Activated naive CD4-positive, alpha-beta T cell treated with anti-CD3 and anti-CD28 coated beads, Interleukin-2, amount 10 ng/mL, durations not matched to agents 7 days and 5 days (primary cell): ENCODE measurements around the gene MRPL36.
"Not testable (repeated sequence)": the region's sequence is repeated elsewhere in the genome, so short reads cannot be mapped to it uniquely, and the experiment has no call there.

Experiments used
- CTCF ChIA-PET: fragments of 350-600 bp; sonication (Branson Sonifier 250); formaldehyde crosslinking; loops from one replicate; lab custom pipeline; 2021; ENCODE audit warnings: antibody characterized with exemption; lab: Charles Lee
- DNase-seq: peaks from one replicate; pipeline ENCODE4 v3.0.0-alpha.2; 2020
- H3K27ac Mint-ChIP-seq: one replicate; pipeline ENCODE4 v1.8.0; 2021; ENCODE audit warnings: mild to moderate bottlenecking, moderate library complexity, mixed read lengths
- H3K27me3 Mint-ChIP-seq: one replicate; pipeline ENCODE4 v1.8.0; 2021; ENCODE audit warnings: mild to moderate bottlenecking, mixed read lengths
- H3K36me3 Mint-ChIP-seq: one replicate; pipeline ENCODE4 v1.8.0; 2021; ENCODE audit warnings: mixed read lengths
- H3K4me1 Mint-ChIP-seq: one replicate; pipeline ENCODE4 v1.8.0; 2021; ENCODE audit warnings: mixed read lengths
- H3K4me3 Mint-ChIP-seq: one replicate; pipeline ENCODE4 v1.8.0; 2021; ENCODE audit warnings: mild to moderate bottlenecking, moderate library complexity, mixed read lengths
- H3K9me3 Mint-ChIP-seq: one replicate; pipeline ENCODE4 v1.8.0; 2021; ENCODE audit warnings: mixed read lengths

Gene MRPL36

GRCh38 chr5:1824903-1825841 lies 25.5 kb upstream of the MRPL36 start:
- CTCF ChIA-PET = no interaction called here
- H3K27ac Mint-ChIP-seq = no peak overlapping the region
- no peak overlapping the region for H3K4me3 Mint-ChIP-seq
- no peaks in the 10 kb centered on the region for H3K4me1 Mint-ChIP-seq
- no peaks in the 10 kb centered on the region for H3K9me3 Mint-ChIP-seq
- no peaks in the 10 kb centered on the region for H3K27me3 Mint-ChIP-seq
- DNase-seq = no peak
- peaks cover 9% of the 10 kb centered on the region for H3K36me3 Mint-ChIP-seq

DNA sequence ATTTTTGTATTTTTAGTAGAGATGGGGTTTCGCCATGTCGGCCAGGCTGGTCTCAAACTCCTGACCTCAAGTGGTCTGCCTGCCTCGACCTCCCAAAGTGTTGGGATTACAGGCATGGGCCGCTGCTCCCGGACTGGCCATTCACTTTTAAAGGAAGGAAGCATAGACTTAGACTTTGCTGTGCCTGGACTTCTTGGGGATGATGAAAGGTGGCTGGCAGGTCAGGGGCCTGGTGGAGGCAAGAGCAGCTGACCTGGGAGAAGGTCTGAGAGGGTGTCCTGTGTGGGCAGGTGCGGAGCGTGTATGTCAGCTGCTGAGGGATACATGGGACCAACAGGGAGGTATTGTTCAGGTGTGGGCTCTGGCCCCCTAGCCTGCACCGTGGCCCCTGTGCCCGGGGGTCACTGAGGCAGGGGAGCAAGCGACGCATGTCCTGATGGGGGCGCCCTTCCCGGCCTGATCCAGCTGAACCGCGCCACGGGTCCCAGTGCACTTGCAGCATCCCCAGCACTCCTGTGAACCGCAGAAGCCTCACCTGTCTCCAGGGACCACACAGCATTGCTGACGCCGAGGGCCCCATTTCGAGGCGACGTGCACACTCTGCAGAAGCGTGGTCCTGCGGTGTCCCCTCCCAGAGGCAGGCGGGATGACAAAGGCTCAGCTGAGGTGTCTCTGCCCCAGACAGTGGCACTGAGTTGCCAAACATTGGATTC lies 24.6 kb upstream of the MRPL36 start:
- Mint-ChIP-seq H3K4me3 (no peak overlapping the region), H3K9me3 (no peaks in the 10 kb centered on the region), H3K36me3 (peaks cover 12% of the 10 kb centered on the region), H3K27ac (no peak overlapping the region), H3K27me3 (no peaks in the 10 kb centered on the region), H3K4me1 (no peaks in the 10 kb centered on the region)
- CTCF ChIA-PET = no interaction called here
- DNase-seq = no peak

- CTCF ChIA-PET = no interaction called here
Observed at GRCh38 chr5:1823381-1824034, 23.9 kb upstream of the MRPL36 start.

GRCh38 chr5:1821862-1822261 lies 22.2 kb upstream of the MRPL36 start:
- Mint-ChIP-seq H3K27me3 (no peaks in the 10 kb centered on the region), H3K27ac (no peak overlapping the region), H3K4me1 (no peaks in the 10 kb centered on the region), H3K9me3 (no peaks in the 10 kb centered on the region), H3K36me3 (peaks cover 25% of the 10 kb centered on the region), H3K4me3 (no peak overlapping the region)
- no peak for DNase-seq
- CTCF ChIA-PET = no interaction called here

More at GRCh38 chr5:1823381-1824034, 23.9 kb upstream of the MRPL36 start:
- Mint-ChIP-seq H3K27me3 (no peaks in the 10 kb centered on the region), H3K9me3 (no peaks in the 10 kb centered on the region), H3K27ac (peak overlapping the region; percentile 24), H3K4me3 (no peak overlapping the region), H3K4me1 (no peaks in the 10 kb centered on the region), H3K36me3 (peaks cover 12% of the 10 kb centered on the region)
- DNase-seq = no peak

GRCh38 chr5:1820926-1821325 lies 21.3 kb upstream of the MRPL36 start:
- Mint-ChIP-seq H3K27ac (no peak overlapping the region), H3K27me3 (no peaks in the 10 kb centered on the region), H3K4me3 (no peak overlapping the region), H3K4me1 (no peaks in the 10 kb centered on the region), H3K36me3 (peaks cover 29% of the 10 kb centered on the region), H3K9me3 (no peaks in the 10 kb centered on the region)
- DNase-seq = no peak
- CTCF ChIA-PET = interaction anchor here (0.9 kb wide), 1 partner anchor 22 kb away, joined by 3 read pairs; no protein-coding TSS in a partner anchor

- peaks cover 32% of the 10 kb centered on the region for H3K36me3 Mint-ChIP-seq
Observed at GRCh38 chr5:1820381-1820780, 20.7 kb upstream of the MRPL36 start.

DNA sequence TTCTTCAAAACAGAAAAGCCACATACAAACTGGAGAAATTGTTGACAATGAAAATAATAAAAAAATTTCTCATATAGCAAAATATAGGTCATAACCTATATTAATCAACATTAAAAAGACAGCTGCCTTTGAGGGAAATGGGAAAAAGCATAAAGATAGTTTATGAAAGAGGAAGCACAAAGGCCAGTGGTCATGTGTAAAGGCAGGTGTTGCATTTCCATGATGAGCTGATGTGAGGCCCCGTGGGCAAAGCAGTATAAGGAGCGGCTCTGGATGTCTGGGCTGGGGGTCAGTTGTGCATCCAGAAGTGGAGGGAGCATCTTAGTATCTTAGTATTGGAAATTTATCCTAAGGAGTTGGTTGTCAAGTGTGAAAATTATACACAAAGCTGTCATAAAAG lies 19.8 kb upstream of the MRPL36 start:
- Mint-ChIP-seq H3K27me3 (no peaks in the 10 kb centered on the region), H3K9me3 (no peaks in the 10 kb centered on the region), H3K36me3 (peaks cover 38% of the 10 kb centered on the region), H3K4me3 (no peak overlapping the region), H3K4me1 (no peaks in the 10 kb centered on the region), H3K27ac (no peak overlapping the region)
- CTCF ChIA-PET = no interaction called here
- no peak for DNase-seq

More at GRCh38 chr5:1820381-1820780, 20.7 kb upstream of the MRPL36 start:
- CTCF ChIA-PET = interaction anchor here (0.9 kb wide), 1 partner anchor 21 kb away, joined by 3 read pairs; no protein-coding TSS in a partner anchor
- no peak overlapping the region for H3K4me3 Mint-ChIP-seq
- no peaks in the 10 kb centered on the region for H3K27me3 Mint-ChIP-seq
- no peak overlapping the region for H3K27ac Mint-ChIP-seq
- DNase-seq = no peak
- no peaks in the 10 kb centered on the region for H3K4me1 Mint-ChIP-seq
- no peaks in the 10 kb centered on the region for H3K9me3 Mint-ChIP-seq

GRCh38 chr5:1818784-1819183 lies 19.1 kb upstream of the MRPL36 start:
- Mint-ChIP-seq H3K27ac (no peak overlapping the region), H3K4me1 (no peaks in the 10 kb centered on the region), H3K27me3 (no peaks in the 10 kb centered on the region), H3K9me3 (no peaks in the 10 kb centered on the region), H3K36me3 (peaks cover 43% of the 10 kb centered on the region), H3K4me3 (no peak overlapping the region)
- CTCF ChIA-PET = no interaction called here
- no peak for DNase-seq

DNA sequence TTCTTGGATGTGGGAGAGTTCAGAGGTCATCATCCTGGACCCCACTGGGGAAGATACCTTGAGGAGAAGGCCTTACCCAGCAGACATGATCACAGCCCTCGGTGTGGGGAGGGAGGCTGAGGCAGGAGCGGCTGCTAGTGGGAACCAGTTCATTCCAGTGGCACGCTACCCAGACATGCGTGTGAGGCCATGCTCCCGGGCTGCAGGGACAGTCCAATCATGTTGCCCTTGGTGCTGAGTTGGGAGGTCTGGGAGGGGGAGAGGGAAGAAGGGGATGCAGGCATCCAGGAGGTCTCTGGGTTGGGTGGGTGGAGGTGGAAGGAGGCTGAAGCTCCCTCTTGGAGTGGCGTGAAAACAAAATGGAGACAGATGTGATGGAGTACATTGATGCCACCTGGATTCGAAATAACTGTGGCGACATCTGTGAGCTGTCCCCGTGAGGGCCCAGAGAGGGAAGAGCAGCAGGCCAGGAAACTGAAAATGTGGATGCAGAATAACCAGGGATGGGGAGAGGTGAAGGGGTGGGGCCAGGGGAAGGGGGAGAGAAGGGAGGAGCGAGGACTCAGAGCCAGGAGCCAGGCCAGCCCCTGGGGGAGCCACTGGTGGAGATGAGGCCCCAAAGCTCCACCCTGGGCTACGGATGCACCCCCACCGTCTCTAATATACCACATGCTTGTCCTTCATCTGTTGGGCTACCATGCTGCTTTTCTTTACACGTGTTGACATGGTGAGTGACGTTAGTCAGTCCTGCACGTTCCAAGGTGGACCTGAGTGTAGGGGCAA lies 17.8 kb upstream of the MRPL36 start:
- CTCF ChIA-PET = no interaction called here
- DNase-seq = no peak
- Mint-ChIP-seq H3K4me3 (no peak overlapping the region), H3K9me3 (no peaks in the 10 kb centered on the region), H3K27me3 (no peaks in the 10 kb centered on the region), H3K36me3 (peaks cover 48% of the 10 kb centered on the region), H3K4me1 (no peaks in the 10 kb centered on the region), H3K27ac (no peak overlapping the region)

DNA sequence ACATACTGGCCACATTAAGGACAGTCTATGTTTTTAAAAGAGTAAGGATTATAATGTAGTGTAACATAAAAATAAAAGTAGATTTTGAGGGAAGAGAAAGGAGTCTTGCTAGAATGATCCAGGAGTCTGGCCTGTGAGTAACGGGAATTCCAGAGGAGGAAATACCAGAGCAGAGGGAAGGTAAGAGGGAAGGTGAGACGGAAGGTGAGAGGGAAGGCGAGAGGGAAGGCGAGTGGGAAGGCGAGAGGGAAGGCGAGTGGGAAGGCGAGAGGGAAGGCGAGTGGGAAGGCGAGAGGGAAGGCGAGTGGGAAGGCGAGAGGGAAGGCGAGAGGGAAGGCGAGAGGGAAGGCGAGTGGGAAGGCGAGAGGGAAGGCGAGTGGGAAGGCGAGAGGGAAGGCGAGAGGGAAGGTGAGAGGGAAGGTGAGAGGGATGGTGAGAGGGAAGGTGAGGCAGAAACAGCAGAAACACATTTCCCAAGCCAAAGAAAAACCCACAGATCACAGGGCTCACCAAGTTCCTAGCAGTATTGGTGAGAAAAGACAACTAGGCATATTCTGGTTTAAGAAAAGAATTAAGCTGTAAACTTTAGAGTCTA lies 17.0 kb upstream of the MRPL36 start:
- H3K36me3 Mint-ChIP-seq = peaks cover 53% of the 10 kb centered on the region
- DNase-seq, H3K27me3 Mint-ChIP-seq, H3K9me3 Mint-ChIP-seq, H3K27ac Mint-ChIP-seq, H3K4me1 Mint-ChIP-seq, H3K4me3 Mint-ChIP-seq, CTCF ChIA-PET: not testable (repeated sequence)

- no peaks in the 10 kb centered on the region for H3K4me1 Mint-ChIP-seq
- no peak overlapping the region for H3K4me3 Mint-ChIP-seq
- H3K27ac Mint-ChIP-seq = no peak overlapping the region
- DNase-seq = no peak
- CTCF ChIA-PET = no interaction called here
- H3K36me3 Mint-ChIP-seq = peaks cover 56% of the 10 kb centered on the region
- H3K27me3 Mint-ChIP-seq = no peaks in the 10 kb centered on the region
- H3K9me3 Mint-ChIP-seq = no peaks in the 10 kb centered on the region
Observed at GRCh38 chr5:1815881-1816292, 16.2 kb upstream of the MRPL36 start.

DNA sequence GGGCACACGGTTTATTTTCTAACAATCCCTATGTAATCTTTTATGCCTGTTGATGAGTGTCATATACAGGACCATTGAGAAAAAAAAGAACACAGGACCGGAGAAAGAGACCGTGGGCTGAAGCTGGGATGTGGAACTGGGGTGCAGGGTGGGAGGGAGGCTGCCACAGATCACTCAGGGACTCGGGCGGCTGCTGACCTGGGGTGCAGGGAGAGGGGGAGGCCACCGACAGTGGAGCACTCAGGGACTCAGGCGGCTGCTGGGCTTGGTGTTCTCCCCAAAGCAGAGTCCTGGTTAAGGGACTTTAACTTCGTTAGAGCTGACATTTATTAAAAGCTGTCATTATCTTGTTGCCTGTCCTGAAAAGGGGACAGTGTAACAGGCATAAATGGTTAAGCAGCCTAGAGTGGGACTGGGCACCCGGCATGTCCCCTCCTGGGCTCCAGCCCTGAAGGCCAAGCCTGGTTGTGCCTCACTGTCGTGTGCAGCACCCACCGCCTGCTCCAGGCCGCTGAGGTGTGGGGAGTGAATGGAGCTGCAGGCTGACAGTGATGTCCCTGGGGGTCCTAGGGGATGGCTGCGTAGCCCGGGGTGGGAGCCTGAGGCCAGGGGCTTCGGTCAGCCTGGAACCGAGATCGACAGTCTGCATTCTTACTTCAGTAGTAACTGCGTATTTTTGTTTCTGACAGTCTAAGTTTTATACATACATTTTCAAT lies 15.6 kb upstream of the MRPL36 start:
- Mint-ChIP-seq H3K4me3 (no peak overlapping the region), H3K27ac (no peak overlapping the region), H3K9me3 (no peaks in the 10 kb centered on the region), H3K27me3 (no peaks in the 10 kb centered on the region), H3K36me3 (peaks cover 56% of the 10 kb centered on the region), H3K4me1 (no peaks in the 10 kb centered on the region)
- CTCF ChIA-PET = no interaction called here
- no peak for DNase-seq
